Measurements from ENCODE around the gene NTNG2.

NTNG2 gene

GRCh38 chr9:132207839-132208615 lies 46.2 kb downstream of the NTNG2 start:
- ATAC-seq: no peak

GRCh38 chr9:132209228-132209627 lies 47.4 kb downstream of the NTNG2 start:
- no peak for ATAC-seq

GRCh38 chr9:132210472-132211145 lies 48.8 kb downstream of the NTNG2 start:
- peak; percentile 27 to 63 for ATAC-seq

- no peak for ATAC-seq
These were observed 49.7 kb downstream of the NTNG2 start for GRCh38 chr9:132211570-132211969.

GRCh38 chr9:132214027-132214622 lies 52.3 kb downstream of the NTNG2 start:
- ATAC-seq: no peak

- ATAC-seq: no peak
These were observed 55.2 kb downstream of the NTNG2 start for GRCh38 chr9:132216861-132217619.

GRCh38 chr9:132218208-132218607 lies 56.4 kb downstream of the NTNG2 start:
- no peak for ATAC-seq

- ATAC-seq: no peak
These were observed 60.1 kb downstream of the NTNG2 start for GRCh38 chr9:132221941-132222340.

- ATAC-seq: no peak
These were observed 62.8 kb downstream of the NTNG2 start for GRCh38 chr9:132224645-132225044.

- ATAC-seq: no peak
These were observed 64.9 kb downstream of the NTNG2 start for GRCh38 chr9:132226571-132227430.

GRCh38 chr9:132228062-132228461 lies 66.2 kb downstream of the NTNG2 start:
- no peak for ATAC-seq

- ATAC-seq: no peak
These were observed 68.7 kb downstream of the NTNG2 start for GRCh38 chr9:132230605-132231004.

GRCh38 chr9:132231019-132231701 lies 69.3 kb downstream of the NTNG2 start:
- ATAC-seq: no peak

GRCh38 chr9:132232522-132232921 lies 70.7 kb downstream of the NTNG2 start:
- no peak for ATAC-seq

- ATAC-seq: no peak
These were observed 71.3 kb downstream of the NTNG2 start for GRCh38 chr9:132233138-132233537.

- ATAC-seq: no peak
These were observed 72.7 kb downstream of the NTNG2 start for GRCh38 chr9:132234535-132234934.

- no peak for ATAC-seq
These were observed 73.3 kb downstream of the NTNG2 start for GRCh38 chr9:132235125-132235524.

- peak in 1 of 2 donors; percentile 7 for ATAC-seq
These were observed 74.2 kb downstream of the NTNG2 start for GRCh38 chr9:132235894-132236661.

GRCh38 chr9:132236662-132237311 lies 74.9 kb downstream of the NTNG2 start:
- no peak for ATAC-seq

- ATAC-seq: no peak
These were observed 75.6 kb downstream of the NTNG2 start for GRCh38 chr9:132237481-132237880.
